HG03558 (cell line): ENCODE results near the gene MYO10.
"Not testable (repeated sequence)": the region's sequence is repeated elsewhere in the genome, so short reads cannot be mapped to it uniquely, and the experiment has no call there.

Experiments
- ATAC-seq: cut with Tn5 transposase; IDR thresholded peaks from one replicate; pipeline ENCODE4 v1.9.1; 2021; ENCODE audit warnings: moderate number of reproducible peaks; ENCODE audit not compliant: unreplicated experiment; ENCODE audit errors: extremely low read depth

MYO10 gene

GRCh38 chr5:16732356-16732755 is 203.7 kb downstream of the MYO10 start:
- ATAC-seq: no peak

GRCh38 chr5:16727755-16728325 is 208.2 kb downstream of the MYO10 start:
- ATAC-seq: no peak

DNA sequence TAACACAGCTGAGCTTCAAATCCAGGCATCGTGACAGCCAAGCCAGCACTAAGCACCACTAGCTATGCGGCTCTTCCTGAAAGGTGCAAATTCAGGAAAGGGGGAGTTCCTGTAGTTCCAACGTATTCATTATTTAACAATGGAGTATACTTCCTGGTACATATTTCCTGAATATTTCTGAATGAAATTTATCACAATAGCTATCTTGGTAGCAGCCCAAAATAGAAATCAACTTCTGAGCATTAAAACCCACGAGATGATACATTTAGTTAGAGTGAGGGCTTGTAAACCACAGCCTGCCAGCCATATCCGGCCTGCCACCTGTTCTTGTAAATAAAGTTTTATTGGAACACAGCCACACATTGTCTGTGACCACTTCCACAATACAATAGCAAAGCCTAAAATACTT is 209.5 kb downstream of the MYO10 start:
- no peak for ATAC-seq

GRCh38 chr5:16725575-16725974 is 210.5 kb downstream of the MYO10 start:
- no peak for ATAC-seq

DNA sequence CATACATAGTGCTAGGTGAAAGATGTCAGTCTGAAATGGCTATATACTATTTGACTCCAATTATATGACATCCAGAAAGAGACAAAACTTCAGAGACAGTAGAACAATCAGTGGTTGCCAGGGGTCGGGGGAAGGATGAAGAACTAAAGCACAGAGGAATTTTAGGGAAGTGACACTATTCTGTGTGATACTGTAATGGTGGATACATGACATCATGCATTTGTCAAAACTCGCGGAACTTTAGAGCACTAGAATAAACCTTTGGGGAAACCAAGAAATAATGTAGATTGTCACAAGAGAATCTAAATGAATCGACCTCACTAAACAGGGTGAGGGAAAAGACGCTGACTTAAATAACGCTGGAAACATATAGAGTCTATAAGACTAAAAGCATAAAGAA is 212.3 kb downstream of the MYO10 start:
- ATAC-seq: no peak

DNA sequence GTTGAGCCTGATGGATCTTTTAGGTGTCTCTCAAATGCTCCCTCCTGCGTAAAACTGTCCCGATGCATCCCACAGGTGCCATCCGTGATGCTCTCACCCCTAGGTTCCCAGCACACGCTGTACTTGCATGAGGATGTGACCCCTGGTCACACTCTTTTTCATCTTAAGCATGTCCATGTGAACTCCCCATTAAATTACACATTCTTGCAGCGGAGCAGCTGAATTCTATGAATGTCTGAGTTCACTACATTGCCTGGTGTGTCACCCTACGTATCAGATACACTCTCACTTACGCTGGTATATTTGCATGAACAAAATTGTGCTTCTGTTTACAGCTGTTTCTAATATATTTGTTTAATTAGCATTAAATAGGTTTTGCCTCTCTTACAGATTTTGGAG is 214.0 kb downstream of the MYO10 start:
- no peak for ATAC-seq

- no peak for ATAC-seq
Measured at GRCh38 chr5:16721151-16722096, 214.7 kb downstream of the MYO10 start.

- not testable (repeated sequence) for ATAC-seq
Measured at GRCh38 chr5:16718036-16718435, 218.1 kb downstream of the MYO10 start.

DNA sequence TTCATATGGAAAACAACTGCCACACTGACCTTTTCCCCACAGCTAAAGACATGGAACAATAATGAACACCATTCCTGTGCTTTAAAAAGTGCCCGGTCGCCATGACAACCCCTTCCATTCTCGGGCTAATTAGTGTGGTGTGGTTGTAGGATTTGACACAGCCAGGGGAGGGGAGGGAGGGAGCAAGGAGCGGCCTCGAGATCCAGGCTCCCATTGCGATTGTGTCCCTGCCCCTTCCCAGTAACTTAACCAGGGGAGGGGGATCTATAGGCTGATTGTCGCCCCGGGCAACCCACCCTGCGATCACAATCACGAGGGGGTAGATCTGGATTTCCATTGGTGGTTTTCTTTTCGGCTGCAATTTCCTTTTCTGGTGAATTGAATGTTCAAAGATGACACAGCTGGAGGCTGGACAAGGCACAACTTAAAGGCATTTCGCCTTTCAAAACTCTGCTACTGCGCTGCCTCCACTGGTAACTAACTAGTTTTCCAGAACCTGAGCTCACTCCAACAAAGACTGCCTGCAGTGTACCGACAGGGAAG is 222.6 kb downstream of the MYO10 start:
- no peak for ATAC-seq

GRCh38 chr5:16712620-16713019 is 223.5 kb downstream of the MYO10 start:
- no peak for ATAC-seq

GRCh38 chr5:16712178-16712577 is 223.9 kb downstream of the MYO10 start:
- no peak for ATAC-seq

DNA sequence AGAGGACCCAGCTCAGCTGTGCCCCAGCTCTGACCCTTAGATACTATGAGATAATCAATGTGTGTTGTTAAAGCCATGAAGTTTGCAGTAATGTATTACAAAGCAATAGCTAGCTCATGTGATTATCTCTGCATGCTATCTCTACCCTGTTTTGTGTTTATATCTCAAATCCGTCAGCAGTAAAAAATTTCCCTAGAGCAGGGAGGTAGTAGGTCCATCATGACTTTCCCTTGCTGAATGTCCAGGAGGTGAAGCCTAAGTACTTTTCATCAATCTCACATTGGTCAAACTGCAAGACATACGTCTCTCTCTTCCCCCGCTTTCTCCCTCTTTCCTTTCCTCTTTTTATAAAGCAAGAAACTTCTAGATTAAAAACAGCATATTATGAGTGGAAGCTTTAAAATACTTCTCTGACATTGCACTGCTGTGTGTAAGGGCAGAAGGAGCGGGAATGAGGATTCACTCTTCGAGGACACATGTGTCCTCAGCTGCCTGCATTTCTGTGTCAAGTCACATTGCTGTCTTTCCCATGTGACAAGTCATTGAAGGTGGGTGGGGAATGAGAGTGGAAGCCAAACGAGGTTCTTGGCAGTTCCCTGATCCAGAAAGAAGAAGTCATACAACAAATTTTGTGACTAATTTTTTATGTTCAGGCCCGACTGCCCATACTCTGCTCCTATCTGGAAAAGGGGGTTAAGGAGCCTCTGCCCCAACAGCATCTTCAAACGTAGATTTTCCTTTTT is 226.2 kb downstream of the MYO10 start:
- ATAC-seq: no peak

DNA sequence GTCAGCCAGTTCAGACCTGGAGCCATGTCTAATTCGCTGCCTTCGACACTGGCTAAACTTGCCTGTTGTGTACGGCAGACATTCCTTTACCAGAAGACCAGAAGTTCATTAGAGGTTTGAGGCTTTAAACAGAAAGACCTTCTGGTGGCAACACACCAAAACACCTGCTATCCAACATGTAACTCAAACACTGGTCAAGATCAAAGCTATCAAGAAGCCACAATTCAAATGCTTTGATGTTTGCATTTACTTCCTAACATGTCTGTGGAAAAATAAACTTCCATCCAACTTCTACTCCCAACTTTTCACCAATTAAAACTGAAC is 228.3 kb downstream of the MYO10 start:
- ATAC-seq: no peak

DNA sequence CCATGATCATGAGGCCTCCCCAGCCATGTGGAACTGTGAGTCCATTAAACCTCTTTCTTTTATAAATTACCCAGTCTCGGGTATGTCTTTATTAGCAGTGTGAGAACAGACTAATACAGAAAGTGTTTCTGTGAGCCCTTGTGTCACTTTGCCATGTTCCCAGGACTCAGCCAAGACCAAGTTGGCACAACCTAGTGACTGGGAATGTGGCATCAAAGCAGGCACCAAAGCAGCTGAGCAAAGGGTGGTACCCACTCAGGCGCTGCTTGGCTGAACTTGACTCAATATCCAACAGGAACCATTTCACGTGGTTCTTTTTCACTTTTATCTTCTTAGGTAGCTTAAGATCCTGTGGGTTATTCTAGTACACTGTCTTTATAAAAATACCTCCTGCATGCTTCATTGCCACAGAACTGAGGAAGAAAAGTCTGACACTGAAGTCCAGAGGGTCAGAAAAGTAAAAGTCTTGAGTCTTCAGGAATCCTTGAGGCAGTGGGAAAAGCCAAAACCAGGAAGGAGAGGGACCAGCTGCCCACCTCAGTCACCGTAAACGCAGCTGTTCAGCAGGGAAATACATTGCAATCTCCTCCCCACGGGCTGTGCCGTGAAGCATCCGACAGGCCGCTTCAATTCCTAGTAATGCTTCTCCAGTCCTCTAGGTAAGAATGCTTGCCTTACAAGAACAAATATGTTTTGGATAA is 228.8 kb downstream of the MYO10 start:
- no peak for ATAC-seq

- no peak for ATAC-seq
Measured at GRCh38 chr5:16704945-16705344, 231.1 kb downstream of the MYO10 start.

GRCh38 chr5:16702964-16703363 is 233.1 kb downstream of the MYO10 start:
- ATAC-seq: no peak

- no peak for ATAC-seq
Measured at GRCh38 chr5:16701134-16702099, 234.7 kb downstream of the MYO10 start.

DNA sequence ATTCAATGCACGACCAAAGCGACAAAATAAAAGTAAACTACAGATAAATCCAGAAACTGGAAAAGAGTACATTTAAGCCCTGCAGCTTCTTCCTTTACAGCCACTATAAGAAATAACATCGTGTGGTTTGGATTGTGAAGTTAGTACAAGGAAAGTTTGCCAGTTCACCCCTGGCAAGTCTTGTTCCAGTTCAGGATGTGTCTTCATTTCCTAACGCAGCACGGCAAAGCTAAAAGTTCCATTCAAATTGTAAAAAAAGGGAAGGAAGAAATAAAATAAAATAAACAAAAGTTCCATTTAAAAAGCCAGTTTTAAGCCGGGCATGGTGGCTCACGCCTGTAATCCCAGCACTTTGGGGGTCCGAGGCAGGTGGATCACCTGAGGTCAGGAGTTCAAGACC is 236.0 kb downstream of the MYO10 start:
- ATAC-seq: no peak

GRCh38 chr5:16695779-16696178 is 240.3 kb downstream of the MYO10 start:
- ATAC-seq: no peak
